Measurements from ENCODE around the gene C1orf21. TPM values are rescaled to one million over a fixed set of nuclear protein-coding genes. Genes with fewer than 3 reads are reported as not detected.
"Not testable (repeated sequence)": the region's sequence is repeated elsewhere in the genome, so short reads cannot be mapped to it uniquely, and the experiment has no call there.

The C1orf21 gene
- total and polyA plus RNA-seq, 2 donors (not counting 1 experiment from before 2014, with no cell fraction given) = 53.0 to 95.4 TPM

- no peak for DNase-seq (ENCODE audit: low read depth in 2 of 2)
- H3K79me2 ChIP-seq (ENCODE audit: control insufficient read depth, insufficient read depth, low read length) = no peaks in the 10 kb centered on the region
- no peak overlapping the region for H3K4me3 ChIP-seq (replicated peaks in 1 of 4; ENCODE audit: control extremely low read depth in 1 of 4, insufficient read depth in 1 of 4, low read depth in 3 of 4, low read length in 4 of 4)
- no peak overlapping the region for H2AFZ ChIP-seq (ENCODE audit: low read length)
- H4K20me1 ChIP-seq (ENCODE audit: control insufficient read depth, extremely low read depth, insufficient read depth, low read length) = no peaks in the 10 kb centered on the region
- no peak overlapping the region for H3K9ac ChIP-seq (ENCODE audit: insufficient read depth, low read length)
- no peaks in the 10 kb centered on the region for H3K9me3 ChIP-seq (ENCODE audit: control insufficient read depth, insufficient read depth, low read depth, low read length)
- no peak overlapping the region for H3K27ac ChIP-seq (ENCODE audit: insufficient read depth, low read length)
- no peak overlapping the region for H3K4me2 ChIP-seq (ENCODE audit: extremely low read depth, insufficient read depth, low read length)
- H3K27me3 ChIP-seq (ENCODE audit: control insufficient read depth, insufficient read depth, low read length) = no peaks in the 10 kb centered on the region
- no peaks in the 10 kb centered on the region for H3K36me3 ChIP-seq (ENCODE audit: control insufficient read depth, insufficient read depth, low read length)
- no peaks in the 10 kb centered on the region for H3K4me1 ChIP-seq (ENCODE audit: control insufficient read depth, extremely low read depth, insufficient read depth, low read length)
- TF ChIP-seq EZH2 (IDR thresholded peaks at IDR 0.05; ENCODE audit: low read length, missing control alignments) (no peak), CTCF (conservative IDR thresholded peaks at IDR 0.05 in 1 of 2, IDR thresholded peaks at IDR 0.05 in 1 of 2; ENCODE audit: low read depth in 1 of 2, low read length in 2 of 2) (no peak)
Measured at GRCh38 chr1:184608990-184609389, 222.2 kb downstream of the C1orf21 start.

GRCh38 chr1:184610876-184611595, 224.2 kb downstream of the C1orf21 start:
- no peaks in the 10 kb centered on the region for H3K36me3 ChIP-seq (ENCODE audit: control insufficient read depth, insufficient read depth, low read length)
- H2AFZ ChIP-seq (ENCODE audit: low read length) = no peak overlapping the region
- TF ChIP-seq CTCF (conservative IDR thresholded peaks at IDR 0.05 in 1 of 2, IDR thresholded peaks at IDR 0.05 in 1 of 2; ENCODE audit: low read depth in 1 of 2, low read length in 2 of 2) = no peak
- TF ChIP-seq EZH2 (IDR thresholded peaks at IDR 0.05; ENCODE audit: low read length, missing control alignments) = no peak
- no peaks in the 10 kb centered on the region for H3K4me1 ChIP-seq (ENCODE audit: control insufficient read depth, extremely low read depth, insufficient read depth, low read length)
- H3K9me3 ChIP-seq (ENCODE audit: control insufficient read depth, insufficient read depth, low read depth, low read length) = no peaks in the 10 kb centered on the region
- H3K4me3 ChIP-seq (replicated peaks in 1 of 4; ENCODE audit: control extremely low read depth in 1 of 4, insufficient read depth in 1 of 4, low read depth in 3 of 4, low read length in 4 of 4) = no peak overlapping the region
- peak in 1 of 2 donors; percentile 45 for DNase-seq (ENCODE audit: low read depth in 2 of 2)
- no peaks in the 10 kb centered on the region for H4K20me1 ChIP-seq (ENCODE audit: control insufficient read depth, extremely low read depth, insufficient read depth, low read length)
- H3K4me2 ChIP-seq (ENCODE audit: extremely low read depth, insufficient read depth, low read length) = peak overlapping the region; percentile 9
- no peaks in the 10 kb centered on the region for H3K79me2 ChIP-seq (ENCODE audit: control insufficient read depth, insufficient read depth, low read length)
- no peak overlapping the region for H3K27ac ChIP-seq (ENCODE audit: insufficient read depth, low read length)
- no peaks in the 10 kb centered on the region for H3K27me3 ChIP-seq (ENCODE audit: control insufficient read depth, insufficient read depth, low read length)
- H3K9ac ChIP-seq (ENCODE audit: insufficient read depth, low read length) = no peak overlapping the region

GRCh38 chr1:184612229-184612628, 225.4 kb downstream of the C1orf21 start:
- H3K27me3 ChIP-seq (ENCODE audit: control insufficient read depth, insufficient read depth, low read length); H3K79me2 ChIP-seq (ENCODE audit: control insufficient read depth, insufficient read depth, low read length); DNase-seq (ENCODE audit: low read depth in 2 of 2); H3K36me3 ChIP-seq (ENCODE audit: control insufficient read depth, insufficient read depth, low read length); H3K9me3 ChIP-seq (ENCODE audit: control insufficient read depth, insufficient read depth, low read depth, low read length); H3K4me1 ChIP-seq (ENCODE audit: control insufficient read depth, extremely low read depth, insufficient read depth, low read length); H4K20me1 ChIP-seq (ENCODE audit: control insufficient read depth, extremely low read depth, insufficient read depth, low read length); H3K9ac ChIP-seq (ENCODE audit: insufficient read depth, low read length); H2AFZ ChIP-seq (ENCODE audit: low read length); H3K4me3 ChIP-seq (replicated peaks in 1 of 4; ENCODE audit: control extremely low read depth in 1 of 4, insufficient read depth in 1 of 4, low read depth in 3 of 4, low read length in 4 of 4); H3K4me2 ChIP-seq (ENCODE audit: extremely low read depth, insufficient read depth, low read length); H3K27ac ChIP-seq (ENCODE audit: insufficient read depth, low read length): not testable (repeated sequence)

Data from fibroblast of lung (primary cell).